Measurements from ENCODE around the gene TMEM207.

Gene TMEM207

DNA sequence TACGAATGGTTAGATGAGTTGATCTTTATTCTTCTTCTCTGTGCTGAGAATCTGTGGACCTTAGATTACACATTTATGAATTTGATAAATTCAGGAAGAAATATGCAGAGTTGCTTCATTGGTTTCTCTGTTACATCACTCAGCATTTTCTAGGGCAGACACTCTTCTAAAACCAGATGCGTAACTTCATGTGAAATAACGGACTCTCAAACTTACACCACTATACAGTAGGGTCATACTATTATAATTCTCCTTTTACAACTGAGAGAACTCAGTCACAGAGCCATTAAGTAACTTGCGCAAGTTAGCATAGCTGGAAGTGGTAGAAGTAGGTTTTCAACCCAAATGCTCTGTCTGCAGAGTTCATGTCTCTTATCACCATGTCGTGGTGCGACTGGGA, 5.7 kb downstream of the TMEM207 start:
- DNase-seq = no peak

DNA sequence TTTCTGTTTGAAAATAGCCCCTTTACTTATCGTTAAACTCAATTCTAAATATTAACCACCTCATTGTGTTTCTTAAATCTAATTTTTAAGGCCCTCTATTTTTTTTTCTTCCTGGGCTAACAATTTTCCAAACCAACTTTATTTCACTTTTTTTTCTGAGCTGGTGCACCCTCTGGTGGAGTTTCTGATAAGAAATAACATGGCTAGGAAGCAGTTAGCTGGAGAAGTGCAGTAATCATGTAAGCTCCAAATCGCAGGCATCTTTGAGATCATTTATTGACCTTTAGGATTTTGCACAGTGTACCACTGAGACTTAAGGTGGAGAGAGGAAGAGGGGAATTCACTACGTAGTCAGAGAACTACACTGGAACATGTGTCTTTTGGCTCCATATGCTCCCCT, 6.4 kb downstream of the TMEM207 start:
- no peak for DNase-seq

DNA sequence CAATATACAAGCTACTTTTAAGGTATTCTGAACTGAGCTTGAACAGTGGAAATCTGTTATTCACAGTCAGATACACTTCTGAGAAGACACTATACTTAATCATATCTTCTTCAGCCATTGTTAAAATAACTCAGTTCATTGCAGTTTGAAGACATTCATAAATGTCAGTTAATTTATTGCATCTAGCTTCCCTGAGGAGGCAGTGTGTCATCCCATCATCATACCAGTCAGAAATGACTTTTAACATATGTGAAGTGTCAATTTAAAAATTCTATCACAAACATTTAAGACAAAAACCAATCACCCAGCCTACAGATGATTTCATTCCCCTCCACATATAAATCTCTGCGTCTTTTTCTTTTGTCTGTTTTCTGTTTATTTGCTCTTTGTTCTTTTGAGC, 7.5 kb downstream of the TMEM207 start:
- no peak for DNase-seq

DNA sequence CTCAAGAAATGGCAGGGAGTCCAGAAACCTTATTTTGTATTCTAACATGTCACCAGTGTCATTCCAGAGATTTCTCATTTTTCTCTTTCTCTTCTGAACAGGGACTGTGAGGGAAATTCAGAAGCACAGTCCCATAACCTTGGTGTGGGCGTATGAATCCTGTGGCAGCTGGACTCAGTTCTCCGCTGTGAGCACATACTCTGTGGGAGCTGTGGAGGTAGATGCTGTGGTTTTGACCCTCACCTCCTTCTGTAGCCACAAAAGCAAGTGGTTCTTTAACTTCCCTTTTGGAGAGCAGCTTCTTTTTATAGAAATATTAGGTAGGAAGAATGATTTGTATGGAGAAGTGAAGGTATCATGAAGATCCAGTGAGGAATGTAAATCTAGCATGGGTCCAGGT, 13.4 kb downstream of the TMEM207 start:
- no peak for DNase-seq

DNA sequence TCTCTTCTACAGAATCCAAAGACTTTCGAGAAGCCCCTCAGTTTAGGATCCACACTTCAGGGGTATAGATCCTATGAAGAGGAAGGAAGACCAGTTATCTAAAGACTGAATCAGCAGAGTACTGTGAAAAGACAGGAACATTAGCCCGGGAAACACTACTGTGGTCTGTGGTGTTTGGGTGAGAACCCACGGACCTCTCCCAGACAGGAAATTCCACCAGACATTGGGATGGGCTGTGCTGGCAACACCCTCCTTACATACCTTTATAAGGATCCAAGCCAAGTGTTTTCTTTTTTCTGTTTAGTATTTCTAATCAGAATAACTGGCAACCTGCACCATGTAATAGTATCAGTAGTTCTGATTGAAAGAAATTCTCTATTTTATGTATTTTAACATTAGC, 14.1 kb downstream of the TMEM207 start:
- DNase-seq = no peak

DNA sequence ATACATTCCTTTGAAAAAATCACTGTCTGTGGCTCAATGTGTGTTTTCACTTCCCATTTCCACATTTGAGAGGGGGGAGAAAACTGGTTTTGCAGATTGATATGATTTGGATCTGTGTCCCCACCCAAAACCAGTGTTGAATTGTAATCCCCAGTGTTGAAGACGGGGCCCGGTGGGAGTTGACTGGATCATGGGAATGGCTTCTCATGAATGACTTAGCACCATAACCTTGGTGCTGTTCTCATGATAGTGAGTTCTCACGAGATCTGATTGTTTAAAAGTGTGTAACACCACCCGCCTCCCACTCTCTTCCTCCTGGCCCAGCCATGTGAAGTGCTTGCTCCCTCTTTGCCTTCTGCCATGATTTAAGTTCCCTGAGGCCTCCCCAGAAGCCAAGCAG, 16.1 kb downstream of the TMEM207 start:
- no peak for DNase-seq

DNA sequence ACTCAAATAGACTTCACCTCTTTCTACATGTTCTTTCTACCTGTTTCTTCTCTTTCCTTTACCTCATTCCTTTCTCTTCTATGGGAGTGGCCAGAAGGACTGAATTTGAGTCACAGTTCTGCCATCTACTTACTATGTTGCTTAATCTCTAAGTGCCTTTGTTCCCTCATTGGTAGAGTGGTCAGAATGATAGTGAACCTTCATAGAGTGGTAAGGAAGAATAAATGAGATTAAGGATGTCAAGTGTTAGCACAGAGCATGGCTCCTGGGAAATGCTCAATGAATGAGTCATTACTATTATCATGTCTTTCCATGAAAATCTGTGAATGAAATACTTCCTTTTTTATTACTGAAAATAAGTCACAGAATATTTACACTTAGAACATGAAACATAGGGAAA, 17.5 kb downstream of the TMEM207 start:
- DNase-seq = no peak

DNA sequence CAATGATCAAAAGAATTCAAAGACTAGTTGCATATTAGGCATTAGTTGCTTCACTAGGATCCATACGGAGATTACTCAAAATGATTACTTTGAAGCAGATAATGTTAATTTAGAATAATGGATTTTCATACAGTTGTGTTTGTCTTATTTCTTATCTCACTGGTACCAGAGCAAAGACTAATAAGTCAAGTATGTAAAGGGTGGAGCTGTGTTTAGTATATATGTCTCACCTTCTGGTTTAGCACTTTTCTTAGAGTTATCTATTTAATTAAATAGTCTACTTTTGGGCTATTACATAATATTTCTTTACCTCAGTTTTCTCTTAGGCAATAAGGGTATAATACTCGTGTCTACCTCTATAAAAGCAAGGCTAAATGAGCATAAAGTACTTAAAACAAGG, 18.8 kb downstream of the TMEM207 start:
- DNase-seq = no peak

DNA sequence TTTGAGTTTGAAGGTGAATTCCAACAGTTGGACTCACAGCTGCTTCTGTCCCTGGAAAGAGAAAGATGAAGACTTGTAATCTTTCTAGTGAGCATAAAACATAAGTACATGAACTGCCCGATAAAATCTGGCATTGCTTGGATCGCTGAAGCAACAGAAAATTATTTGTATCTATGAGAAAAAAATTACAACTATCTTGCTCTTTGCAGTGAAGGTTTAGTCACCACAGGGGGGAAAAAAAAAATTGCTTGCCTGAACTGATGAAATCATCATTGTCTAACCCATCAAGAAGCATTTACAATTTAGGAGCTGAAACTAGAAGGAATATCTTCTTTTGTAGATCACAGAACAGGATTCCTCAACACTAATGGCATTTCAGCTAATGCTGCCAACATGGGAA, 20.0 kb downstream of the TMEM207 start:
- no peak for DNase-seq

DNA sequence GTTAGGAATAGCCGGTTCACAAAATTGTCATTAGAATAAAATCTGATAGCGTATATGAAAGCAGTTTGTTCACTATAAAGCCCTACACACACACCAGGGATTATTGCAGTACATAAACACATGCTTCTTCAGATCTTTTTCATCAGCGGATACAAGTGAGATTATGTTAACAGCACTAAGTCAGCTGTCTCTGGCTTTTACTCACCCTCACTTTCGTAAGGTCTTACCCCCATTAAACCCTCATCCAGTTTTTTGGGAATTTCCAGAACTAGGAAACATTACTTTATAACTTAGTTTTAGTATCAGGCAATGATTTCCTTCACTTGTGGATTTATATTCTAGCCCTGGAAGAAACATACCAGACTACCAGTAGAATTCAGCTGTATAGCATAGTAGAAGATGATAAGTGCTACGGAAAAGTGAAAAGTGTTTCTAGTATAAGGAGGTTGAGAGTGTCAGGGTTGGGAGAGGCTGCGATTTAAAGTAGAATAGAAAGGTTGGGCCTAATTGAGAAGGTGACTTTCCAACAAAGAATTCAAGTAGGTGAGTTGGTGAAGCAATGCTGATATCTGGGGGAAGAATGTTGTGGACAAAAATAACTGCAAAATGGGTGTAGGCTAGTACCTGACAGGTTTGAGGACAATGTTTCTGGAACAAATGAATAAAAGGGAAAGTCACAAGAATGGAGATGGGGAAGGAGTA, 22.7 kb downstream of the TMEM207 start:
- no peak for DNase-seq

DNA sequence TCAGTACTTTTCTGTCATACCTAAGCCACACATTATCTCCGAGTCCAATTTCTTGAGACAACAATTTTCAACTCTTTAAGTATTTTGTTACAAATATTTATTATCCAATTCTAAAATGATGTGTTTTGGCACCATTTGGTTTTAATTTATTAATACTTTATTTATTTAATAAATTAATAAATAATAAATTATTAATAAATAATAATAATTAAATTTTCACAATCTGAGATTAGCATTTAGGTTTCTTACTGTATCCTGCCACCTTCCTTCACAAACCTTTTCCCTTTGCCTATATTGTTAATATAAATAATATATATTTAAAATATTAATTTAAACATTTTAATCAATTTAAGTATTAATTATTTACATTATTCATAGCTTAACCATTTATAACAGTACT, 23.9 kb downstream of the TMEM207 start:
- no peak for DNase-seq

DNA sequence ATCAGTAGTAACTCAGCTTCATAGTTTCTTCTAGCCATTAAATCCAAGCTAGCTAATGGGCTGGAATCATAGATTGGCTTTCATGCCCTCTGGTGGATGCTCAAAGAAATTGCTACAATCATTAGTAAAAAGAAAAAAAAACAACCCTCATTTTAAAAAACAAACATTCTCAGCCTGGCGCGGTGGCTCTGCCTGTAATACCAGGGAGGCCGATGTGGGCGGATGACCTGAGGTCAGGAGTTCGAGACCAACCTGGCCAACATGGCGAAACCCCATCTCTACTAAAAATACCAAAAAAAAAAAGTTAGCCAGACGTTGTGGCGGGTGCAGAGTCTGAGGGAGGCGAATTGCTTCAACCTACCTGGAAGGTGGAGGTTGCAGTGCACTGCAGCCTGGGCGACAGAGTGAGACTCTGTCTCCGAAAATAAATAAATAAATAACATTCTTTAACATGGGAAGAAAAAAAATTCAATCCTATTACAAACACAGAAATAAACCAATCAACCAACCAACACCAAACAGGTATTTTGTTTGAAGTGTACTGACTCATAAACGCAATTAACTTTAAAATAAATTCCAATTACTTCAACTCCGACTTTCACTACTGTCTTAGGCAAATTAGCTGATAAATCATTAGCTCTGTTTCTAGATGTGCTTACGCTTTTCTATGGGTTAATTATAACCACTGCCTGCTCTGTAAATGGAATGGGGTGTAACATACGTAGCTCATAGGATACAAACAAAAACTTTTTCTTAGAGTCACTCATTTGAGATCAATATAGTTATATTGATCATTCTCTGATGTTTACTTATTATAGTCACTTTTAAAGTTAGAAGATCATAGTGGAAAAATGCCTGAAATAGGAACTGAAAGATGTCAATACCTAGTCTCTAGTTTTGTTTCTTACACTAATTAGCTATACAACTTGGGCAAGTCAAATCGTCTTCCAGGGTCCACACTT, 24.9 kb downstream of the TMEM207 start:
- no peak for DNase-seq

DNA sequence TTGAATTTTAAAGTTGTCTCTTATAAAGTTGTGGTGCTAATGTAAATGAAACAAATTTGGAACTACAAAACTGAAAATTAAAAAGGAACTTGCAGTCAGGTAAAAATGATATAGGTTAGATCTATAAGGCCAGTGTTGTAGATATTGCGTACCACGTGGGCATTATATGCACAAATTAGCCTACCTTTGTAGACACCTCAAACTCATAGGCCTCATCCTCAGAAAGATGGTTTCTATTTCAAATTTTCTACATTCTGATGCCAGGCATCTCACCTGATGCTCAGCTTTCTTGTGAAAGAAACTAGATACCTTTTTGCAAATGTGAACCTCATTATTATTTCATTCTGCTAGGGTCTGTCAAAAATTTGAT, 25.6 kb downstream of the TMEM207 start:
- no peak for DNase-seq

DNA sequence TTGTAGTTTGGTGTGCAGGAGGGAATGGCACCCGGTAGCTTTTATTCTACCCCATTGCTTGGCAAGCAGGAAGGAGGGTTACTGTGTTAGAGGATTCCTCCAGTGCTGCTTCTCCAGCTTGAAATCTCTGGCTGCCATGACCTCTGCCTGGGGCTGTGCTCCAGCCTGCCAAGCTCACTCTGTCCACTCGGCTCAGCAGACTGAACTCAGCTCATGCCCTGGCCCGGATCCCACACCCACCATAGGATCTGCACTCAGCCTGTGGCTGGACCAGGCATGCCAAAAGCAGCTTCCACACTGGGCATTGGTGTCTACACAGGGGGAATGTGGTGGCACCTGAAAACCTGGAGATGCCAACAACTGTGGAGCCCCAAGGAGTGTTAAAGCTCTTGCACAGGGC, 35.4 kb downstream of the TMEM207 start:
- no peak for DNase-seq

DNA sequence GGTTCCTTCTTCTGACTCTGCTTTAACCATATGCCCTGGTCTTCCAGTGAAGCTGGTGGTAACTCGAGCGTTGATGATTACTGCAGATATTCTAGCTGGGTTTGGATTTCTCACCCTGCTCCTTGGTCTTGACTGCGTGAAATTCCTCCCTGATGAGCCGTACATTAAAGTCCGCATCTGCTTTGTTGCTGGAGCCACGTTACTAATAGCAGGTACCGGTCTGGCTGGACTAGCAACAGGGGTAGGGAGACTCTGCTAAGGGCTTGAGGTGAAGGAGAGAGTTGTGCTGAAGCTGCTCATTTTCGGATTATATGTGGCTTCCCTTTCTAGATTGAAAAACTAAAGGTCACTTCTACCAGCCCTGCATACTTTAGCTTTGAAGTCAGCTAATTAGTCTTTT, 45.0 kb downstream of the TMEM207 start:
- DNase-seq = no peak

DNA sequence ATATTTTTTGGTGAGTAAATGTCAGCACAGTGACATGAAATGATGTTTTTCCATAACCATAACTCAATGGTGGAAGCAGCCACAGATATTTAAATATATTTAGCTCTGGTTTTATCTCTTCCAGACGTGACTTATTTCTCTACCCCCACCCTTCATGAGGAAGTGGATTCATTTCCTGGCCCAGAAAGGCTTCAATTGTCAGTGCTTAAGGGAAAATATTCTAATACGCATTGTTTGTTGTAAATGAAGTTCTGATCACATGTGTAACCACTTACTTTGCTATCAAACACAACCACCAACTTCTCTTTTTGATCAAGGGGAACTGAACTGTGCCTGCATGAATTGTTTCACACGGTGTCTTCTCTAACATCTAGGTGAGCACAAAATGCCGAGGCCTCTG, 47.7 kb downstream of the TMEM207 start:
- DNase-seq = no peak

DNA sequence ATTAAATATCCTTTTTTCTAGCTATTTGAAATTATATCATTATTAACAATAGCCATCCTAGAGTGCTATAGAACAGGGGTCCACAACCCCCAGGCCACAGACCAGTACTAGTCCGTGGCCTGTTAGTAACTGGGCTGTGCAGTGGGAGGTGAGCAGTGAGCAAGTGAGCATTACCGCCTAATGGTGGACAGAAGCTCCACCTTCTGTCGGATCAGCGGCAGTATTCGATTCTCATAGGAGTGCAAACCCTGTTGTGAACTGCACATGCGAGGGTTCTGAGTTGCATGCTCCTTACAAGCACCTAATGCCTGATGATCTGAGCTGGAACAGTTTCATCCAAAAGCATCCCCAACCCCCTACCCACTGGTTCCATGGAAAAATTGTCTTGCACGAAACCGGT, 50.0 kb downstream of the TMEM207 start:
- DNase-seq = no peak

DNA sequence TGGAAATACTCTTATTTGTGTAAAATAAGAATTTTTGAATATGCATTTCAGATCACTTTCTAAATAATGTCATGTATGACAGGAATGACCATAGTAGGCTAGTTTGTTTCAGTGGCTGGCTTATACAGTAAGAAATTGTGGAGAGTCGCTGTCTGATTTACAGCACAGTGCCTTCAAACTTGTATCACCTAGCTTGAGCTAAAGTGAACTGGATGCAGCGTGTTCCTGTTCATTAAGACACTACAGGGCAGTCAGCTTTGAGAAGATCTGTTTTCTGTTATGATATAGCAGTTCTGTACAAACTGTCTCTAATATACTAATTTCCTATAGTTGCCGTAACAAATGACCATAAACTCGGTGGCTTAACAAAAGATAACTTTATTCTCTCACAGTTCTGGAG, 51.8 kb downstream of the TMEM207 start:
- DNase-seq = no peak

DNA sequence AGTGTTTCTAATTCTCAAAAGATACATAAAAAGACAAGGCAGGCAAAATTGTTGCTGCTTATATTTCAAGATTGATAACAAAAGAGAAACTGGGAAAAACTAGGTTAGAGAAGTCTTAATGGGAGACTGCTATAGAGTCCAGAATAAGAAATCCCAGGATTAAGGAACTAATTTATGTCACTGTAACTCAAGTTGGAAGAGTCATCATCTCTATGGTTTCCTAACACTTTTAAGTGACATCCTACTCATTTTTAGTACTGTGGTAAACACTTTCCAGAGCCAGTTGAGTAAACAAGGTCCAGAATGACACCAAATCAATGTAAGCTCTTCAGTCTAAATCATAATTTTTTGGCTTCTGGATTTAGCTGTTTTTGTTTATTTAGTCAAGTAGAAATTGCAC, 53.7 kb downstream of the TMEM207 start:
- no peak for DNase-seq

DNA sequence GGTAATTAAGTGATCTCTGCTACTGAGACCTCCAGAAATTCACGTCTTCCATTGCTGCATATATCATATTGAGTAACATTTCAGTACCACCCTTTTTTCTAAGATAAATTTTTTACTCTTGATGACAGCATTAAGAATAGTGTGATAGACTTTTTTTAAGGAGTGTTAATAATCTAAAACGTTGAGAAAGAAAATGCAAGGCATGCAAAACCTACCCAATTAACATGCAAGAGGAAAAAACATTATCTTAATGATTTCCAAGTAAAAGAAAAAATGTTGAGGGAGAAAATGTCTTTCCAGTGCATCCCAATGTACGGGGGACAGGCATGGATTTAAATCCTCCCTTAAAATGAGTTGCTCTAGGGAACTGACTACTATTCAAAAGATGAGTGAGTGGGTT, 61.0 kb downstream of the TMEM207 start:
- DNase-seq = no peak

DNA sequence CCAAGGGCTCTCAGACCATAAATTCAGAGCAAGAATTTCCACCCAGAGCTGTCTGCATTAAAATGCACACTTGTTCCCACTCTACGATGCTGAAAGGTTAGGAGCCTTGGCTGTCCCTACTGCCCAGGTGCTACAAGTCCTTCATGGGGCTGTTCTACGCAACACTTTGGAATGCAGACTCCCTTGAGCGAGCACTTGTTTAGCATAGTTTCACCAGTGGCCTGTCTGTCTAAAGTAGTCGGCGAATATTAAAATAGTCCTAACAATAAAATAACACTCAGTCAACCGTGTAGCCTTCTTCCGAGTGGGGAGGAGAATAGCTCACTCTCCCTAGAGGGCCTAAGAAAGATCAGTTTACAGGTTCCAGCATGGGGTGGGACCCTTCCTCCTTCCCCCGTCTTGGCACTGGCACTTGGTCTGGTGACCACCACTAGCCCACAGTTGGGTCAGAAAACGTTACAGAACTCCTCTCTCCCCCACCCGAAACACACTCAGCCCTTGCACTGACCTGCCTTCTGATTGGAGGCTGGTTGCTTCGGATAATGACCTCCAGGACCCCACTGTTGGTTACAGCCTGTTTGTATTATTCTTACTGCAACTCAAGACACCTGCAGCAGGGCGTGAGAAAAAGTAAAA, 62.0 kb downstream of the TMEM207 start, which contains the start of gene CLDN16:
Gene CLDN16 (plus strand): TSS at position 586 of the 636 bp plus-strand sequence. CDS start 167 bp downstream, outside the sequence.
- no peak for DNase-seq

DNA sequence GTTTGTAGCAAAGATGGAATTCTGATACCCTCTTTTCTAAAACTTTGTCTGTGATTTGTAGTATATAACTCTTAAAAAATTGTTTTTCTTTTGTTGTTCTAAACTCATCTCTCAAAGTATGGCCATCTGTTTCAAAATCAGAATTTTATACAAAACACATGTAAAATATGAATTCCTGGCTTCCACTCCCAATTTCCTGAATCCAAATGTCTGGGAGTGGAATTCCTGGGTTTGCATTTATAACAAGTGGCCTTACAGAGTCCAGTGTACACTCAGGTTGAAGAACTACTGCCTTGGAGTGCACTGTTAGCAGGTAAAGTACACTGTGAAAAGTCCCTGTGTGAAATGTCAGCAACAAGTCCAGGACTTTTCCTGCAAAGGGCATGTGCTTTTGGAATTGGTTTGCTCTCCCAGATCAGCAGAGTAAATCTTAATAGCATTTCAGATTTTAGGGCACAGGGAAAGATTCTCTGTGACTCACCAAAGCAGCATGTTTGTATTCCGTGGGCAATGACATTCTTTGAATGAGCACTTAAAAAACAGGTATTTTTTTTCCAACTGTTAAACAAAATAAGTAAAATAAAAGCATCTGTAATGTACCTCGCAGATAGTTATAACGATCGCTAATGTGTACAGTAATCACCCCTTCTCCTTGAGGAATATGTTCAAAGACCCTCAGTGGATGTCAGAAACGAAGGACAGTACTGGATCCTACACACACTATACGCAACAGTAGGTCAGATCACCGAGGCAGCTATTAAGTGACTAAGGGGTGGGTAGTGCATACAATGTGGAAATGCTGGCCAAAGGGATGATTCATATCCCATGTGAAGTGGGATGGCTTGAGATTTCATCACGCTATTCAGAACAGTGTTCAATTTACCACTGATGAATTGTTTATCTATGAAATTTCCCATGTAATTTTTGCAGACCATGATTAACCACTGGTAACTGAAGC, 63.7 kb downstream of the TMEM207 start:
- no peak for DNase-seq

DNA sequence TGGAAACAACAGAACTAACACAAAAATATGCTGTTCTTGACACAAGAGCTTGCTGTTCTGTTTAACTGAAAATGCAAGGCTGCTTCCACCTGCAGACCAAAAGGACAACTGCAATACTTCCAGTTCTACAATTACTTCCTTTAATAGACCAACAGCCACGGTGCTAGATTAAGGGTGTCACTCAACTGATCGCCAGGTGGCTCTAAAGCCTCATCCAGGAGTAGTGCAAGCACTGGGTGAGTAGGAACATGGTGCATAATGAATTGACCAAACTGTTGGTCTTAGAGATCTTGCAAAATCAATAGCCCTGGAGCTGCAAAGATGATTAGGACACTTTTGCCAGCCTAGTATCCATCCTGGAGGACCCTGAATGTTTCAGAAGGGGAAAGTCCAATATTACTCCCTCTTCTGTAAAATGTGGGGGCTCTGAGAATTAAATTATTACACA, 65.4 kb downstream of the TMEM207 start:
- DNase-seq = no peak
